Non-pigmented ciliary epithelial cell (primary cell): ENCODE data around the gene PKM.
"Not testable (repeated sequence)": the region's sequence is repeated elsewhere in the genome, so short reads cannot be mapped to it uniquely, and the experiment has no call there.

Source experiments
- DNase-seq: peaks from one replicate; pipeline ENCODE4 v3.0.0-alpha.2; 2010; ENCODE audit warnings: low read depth

PKM gene

DNA sequence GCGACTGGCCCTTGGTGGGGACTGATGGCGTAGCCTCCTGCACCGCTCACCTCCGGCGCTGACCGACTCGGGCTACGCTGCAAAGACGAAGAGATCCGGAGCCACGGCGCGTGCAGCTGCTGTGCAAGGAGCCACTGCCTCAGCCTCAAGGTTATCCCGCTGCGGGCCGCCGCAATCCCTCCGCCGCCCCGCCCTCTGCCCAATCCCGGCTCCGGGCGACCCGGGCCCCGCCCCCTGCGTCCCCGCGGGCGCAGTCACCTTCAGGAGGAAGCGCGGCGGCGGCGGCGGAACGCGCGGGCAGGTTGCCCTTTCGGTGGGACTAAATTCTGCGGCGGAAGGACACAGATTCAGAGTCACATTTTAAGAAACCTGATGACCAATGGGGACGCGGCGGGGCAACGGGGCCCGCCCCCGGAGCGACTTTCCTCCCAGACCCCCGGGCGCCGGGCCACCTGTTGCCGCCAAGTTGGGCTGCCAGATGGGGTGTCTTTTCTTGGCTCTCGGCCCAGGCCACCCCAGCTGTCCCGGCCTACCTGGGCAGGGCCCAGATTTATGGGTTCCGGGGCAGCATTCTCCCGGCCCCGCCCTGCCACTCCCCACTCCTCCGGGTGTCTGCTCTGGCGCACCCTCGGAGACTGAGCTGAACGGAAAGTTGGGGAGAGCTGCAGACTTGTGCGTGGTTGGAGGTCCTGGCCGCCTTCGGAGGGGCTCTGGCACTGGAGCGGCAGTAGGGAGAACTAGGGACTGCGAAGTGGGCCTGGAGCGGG is at the start of gene PKM:
Gene PKM (minus strand): TSS at position 125 of the 767 bp plus-strand sequence. CDS start 12,093 bp downstream, outside the sequence.
- DNase-seq = peak; percentile 87

DNA sequence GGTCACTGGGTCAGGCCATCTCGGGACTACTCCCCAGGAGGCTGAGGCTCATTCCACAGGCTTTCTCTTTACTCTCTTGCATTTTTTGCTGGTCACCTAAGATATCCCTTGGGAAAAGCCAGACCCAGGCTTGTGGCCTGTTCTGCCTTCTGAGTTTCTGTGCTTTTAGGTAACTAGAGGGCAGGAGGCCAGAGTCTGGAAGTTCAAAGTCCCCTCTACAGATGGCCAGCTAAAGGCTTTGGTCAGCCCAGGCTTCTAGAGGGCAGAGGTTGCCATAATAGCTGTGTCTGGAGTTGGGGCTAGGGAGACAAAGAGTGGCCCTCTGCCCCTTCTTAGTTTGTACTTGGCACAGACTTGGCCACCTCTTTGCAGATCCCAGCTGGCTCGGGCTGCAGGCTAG is 49.8 kb upstream of the PKM start:
- DNase-seq = no peak

DNA sequence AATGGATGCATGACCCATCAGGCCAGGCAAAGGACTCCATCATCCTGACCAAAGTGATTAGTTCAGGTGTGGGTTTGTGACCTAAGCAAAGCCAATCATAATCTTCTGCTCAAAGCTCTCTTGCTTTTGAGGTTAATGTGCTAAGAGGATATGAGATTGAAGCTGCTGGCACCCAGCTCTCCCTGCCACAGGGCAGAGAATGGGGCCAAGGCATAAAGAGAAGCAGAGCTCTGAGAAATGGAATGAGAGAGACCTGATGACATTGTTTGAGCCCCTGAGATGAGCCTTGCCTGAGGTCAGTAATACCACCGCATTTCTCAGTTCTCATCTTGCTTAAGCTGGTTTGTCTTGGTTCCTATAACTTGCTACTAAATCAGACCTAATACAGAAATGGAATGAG is 47.7 kb upstream of the PKM start:
- no peak for DNase-seq

DNA sequence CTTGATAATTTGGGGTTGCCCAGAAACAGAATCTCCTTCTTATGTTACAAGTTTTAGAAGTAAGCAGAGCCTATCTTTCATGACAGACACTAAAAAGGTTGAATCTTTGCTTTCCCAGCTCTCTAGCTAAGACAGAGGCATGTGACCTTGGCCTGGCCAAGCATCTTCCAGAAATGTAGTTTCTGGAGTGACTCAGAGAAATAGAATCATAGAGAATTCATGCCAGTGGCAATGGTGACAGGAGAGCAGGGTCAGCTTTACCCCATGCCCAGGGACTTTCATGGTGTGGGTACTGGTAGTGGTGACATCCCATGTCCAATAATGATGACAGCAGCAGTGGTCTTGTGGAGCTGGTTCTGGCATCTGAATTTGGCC is 45.3 kb upstream of the PKM start:
- no peak for DNase-seq

DNA sequence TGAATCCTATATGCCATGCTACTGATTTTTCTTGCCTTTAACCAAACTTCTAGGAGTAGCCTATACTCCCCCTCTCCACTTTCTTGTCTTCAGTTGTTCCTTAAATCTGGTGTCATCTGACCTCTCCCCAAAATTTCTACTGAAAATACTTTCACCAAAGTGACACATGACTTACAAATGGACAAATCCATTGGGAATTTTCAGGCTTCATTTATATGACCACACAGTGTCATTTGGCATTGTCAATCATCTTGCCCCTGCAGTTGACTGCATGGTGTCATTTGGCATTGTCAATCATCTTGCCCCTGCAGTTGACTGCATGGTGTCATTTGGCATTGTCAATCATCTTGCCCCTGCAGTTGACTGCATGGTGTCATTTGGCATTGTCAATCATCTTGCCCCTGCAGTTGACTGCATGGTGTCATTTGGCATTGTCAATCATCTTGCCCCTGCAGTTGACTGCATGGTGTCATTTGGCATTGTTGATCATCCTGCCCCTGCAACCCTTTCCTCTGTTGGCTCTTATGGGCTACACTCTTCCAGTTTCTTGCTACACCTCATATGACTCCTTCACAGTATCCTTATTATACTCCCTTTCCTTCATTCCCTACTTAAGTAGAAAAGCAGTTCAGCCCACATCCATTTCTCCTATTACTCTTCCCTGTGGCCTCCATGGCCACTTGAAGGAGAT is 44.8 kb upstream of the PKM start:
- DNase-seq = not testable (repeated sequence)

DNA sequence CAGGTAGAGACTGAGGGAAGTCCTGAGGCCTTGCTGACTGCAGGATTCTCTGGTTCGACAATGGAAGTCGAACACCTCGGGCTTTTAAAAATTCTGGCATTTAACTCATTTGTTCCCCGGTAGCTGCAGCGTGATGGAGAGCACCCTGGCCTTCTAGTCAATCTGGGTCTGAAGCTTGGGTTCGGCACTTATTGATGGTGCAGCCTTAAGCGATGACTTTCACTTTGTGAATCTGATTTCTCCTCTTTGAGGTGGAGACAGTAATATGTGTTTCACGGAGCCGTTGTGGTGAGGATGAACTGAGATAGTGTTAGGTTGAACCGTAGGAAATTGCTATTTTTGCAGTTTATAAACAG is 42.0 kb upstream of the PKM start:
- DNase-seq = no peak

DNA sequence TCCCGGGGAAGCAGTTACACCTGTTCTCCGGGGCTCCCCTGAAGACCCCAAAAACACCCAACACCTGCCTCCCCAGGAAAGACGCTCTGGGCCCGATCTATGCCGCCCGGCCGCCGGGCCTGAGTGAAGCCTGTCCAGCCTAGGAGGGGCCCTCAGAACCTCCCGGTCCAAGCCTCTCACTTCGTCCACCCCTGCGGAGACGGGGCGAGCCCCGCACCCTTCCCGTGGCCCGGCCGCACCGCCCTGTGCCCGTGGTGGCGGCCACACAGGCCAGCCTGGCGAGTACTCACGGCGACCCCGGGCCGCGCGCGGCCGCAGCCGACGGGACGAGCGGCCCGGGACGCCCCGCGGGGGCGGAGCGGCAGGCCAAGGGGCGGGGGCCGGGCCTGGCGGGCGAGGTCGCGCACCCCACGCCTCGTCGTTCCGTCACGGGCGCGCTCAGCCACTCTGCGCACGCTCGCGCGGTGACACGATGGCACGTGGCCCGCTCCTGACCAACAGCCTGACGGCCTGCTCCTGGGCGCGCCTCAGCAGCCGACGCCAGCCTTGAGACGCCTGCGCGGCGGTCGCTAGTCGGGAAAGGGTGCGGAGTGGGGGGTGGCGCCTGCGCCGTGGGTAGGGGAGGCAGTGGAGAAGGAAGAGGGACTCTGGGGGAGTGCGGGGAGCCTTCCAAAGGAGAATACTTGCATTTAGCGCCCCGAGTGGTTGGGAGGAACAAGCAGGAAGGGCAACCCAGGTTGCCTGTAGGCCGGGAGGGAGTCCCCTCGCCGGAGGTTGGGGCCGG is 41.4 kb upstream of the PKM start, which contains the start of gene PARP6:
Gene PARP6 (minus strand): TSS at position 342 of the 784 bp plus-strand sequence. CDS start 5,077 bp downstream, outside the sequence.
- peak; percentile 90 for DNase-seq

DNA sequence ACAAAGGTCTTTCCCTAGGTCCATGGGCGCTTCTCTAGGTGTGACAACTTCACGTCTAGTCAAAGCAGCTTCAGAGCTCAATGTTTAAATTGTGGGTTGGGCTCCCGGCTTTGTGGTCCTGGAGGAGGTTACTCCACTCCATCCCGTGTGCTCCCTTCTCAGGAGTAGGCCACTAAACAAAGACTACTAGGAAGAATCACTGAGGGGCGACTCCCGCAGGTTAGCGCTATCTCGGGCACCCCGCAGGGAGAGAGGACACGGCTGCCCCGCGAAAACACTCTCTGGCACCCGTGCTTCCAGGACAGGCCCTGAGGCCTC is 40.9 kb upstream of the PKM start:
- no peak for DNase-seq

DNA sequence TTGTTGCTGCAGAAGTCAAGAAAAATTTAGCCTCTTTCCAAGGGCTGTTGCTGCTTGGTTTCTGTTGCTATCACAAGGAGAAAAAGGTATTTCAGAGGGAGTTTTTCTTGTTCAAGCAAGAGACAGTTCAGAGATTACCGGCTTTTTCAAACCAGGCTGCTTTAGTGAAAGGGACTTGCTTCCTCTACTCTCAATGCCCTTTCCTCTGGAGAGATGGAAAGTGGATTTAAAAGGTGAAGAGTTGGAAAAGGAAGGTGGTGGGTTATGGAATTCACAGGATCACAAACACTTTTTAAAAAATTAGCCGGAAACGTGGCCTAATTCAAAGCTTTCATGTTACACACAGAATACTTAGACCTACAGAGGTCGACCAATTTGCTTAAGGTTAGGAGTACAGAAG is 40.2 kb upstream of the PKM start:
- DNase-seq = no peak

DNA sequence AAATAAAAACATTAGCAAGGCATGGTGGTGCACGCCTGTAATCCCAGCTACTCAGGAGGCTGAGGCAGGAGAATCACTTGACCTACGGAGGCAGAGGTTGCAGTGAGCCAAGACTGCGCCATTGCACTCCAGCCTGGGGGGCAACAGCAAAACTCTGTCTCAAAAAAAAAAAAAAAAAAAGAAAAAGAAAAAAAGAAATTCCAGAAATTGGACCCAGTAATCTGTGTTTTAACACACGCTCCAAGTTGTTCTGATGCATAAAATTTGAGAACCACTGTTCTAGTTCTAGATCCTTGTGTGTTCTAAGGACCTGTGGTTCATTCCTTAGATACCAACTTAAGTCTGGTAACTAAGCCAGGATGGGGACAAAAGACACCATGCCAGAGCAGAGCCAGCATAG is 38.7 kb upstream of the PKM start:
- DNase-seq = no peak

DNA sequence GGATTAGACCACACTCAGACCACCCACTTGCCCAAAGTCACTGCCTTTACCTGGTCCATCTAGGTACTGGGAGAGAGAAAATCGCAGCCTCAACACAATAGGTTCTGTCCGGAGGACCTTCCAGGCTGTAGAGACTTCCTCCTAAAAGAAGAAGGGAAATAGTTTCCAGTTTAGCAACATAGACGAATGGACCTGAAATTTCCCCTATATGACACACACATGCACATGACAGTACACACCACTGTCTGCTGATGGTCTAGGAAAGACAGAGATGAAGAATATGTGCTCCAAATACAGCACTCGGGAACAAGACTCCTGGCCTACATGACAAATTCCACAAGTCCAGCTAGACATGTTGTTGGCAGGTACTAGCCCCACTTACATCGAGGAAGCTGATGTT is 34.0 kb upstream of the PKM start:
- no peak for DNase-seq

DNA sequence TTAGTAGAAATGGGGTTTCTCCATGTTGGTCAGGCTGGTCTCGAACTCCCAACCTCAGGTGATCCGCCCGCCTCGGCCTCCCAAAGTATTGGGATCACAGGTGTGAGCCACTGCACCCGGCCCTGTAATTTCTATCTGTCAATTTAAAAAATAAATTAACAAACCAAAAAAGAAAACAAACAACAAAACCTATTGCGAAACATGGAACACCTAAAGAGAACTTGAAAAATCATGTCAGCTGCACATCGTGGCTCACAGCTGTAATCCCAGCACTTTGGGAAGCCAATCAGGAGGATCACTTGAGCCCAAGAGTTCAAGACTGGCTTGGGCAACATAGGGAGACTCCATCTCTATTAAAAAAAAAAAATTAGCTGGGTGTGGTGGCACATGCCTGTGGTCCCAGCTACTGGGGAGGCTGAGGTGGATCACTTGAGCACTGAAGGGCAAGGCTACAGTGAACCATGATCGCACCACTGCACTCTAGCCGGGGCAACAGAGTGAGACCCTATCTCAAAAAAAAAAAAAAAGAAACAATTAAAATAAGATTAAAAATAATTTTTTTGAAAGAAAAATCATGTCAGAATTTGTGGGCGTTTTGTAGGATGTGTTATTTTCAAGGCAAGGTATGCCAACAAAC is 21.8 kb upstream of the PKM start:
- no peak for DNase-seq

DNA sequence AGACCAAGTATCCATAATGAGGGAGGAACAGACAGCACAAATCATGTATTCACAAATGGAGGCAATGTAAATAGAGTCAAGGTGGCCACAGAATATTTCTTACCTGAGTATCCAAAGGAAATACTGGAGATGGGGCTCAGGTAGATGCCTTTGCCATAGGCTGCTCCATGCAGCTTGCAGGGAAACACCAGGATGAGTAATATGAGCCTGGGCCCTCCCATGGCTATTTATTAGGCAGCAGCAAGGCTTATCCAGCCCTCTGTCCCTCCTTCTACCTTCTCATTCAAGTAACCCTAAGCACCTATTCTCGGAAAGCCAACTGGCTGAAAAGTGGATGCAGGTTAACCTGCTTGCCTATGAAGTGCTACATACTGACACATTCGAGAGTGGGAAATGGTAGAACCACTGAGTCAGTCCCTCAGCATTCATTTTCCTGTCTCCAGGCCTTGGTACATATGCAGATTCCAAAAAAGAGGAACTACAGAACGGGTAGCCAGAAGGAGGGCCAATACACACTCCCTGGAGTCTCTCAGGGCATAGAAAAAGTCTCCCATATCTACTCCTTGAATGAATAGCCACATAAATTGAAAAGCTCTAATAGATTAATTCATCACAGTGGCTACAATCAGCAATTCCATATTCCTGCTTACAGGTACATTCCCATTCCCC is 18.3 kb upstream of the PKM start:
- no peak for DNase-seq

DNA sequence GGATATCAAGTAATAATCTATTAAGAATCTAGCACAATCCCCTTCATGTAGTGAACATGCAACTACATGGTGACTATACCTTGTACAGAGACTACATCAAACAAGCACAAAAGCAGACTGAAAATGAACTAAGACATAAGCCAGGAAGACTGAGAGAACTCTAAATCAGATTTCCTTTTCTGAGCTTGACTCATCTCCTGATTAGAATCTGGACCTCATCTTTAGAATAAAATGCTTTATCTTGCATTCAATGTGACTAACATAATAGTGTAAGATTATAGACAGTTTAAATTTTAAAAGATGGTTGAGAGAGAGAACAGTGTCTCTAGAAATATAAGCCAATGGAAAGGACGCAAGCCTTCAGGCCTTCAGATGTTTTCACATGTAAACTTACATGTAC is 17.5 kb upstream of the PKM start:
- DNase-seq = no peak

DNA sequence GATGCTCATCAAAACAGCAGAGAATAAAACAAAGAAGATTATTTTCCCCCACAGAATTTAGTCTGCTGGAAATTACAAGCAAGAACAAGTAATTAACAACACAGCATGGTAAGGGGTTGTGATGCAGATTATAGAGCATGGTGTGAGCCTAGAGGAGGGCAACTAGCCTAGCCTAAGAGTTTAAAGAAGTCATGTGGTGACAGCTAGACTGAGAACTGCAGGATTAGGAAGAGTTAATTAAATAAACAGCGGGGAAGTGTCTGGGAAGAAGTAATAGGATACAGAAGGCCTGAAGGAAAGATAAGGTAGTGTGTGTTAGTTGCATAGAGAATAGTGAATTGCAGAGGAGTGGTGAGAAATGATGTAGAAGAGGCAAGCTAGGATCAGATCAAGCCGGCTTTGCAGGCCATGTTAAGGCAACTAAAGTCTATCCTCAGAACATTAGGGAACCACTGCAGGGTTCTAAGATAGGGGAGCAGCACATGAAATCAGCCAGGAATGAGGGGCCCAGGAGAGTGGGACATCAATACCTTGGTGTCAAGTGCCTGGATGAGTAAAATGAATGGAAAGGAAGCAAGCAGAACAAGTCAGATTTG is 11.9 kb upstream of the PKM start:
- no peak for DNase-seq

DNA sequence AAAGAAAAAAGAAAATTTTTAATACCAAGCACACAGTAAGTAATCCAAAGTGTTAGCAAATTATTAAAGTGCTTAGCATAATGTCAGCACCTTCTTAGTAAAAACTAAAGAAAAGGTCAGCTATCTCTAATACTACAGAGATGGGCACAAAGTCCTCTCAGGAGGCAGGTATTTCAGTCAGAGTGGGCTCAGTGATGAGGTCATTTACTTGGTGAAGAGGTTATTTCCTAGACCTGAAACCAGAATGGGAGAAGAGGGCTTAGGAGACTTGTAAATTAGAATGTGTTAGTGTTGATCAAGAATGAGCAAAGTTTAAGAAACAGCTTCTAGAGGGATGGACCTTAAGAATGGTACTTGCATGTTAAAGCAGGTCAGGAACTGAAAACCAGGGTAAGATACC is 8.7 kb upstream of the PKM start:
- DNase-seq = no peak

DNA sequence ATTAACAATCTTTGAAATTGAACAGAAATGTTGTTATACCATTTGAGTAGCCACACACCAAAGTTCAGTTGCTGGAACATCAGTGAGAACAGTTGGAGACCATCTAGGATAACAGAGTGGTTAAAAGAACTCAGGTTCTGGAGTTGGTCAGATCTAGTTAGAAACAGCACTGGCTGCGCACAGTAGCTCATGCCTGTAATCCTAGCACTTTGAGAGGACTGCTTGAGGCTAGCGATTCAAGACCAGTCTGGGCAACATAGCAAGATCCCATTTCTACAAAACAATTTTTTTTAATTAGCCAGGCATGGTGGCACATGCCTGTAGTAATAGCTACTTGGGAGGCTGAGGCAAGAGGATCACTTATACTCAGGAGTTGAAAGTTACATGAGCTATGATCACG is 7.6 kb upstream of the PKM start:
- no peak for DNase-seq

DNA sequence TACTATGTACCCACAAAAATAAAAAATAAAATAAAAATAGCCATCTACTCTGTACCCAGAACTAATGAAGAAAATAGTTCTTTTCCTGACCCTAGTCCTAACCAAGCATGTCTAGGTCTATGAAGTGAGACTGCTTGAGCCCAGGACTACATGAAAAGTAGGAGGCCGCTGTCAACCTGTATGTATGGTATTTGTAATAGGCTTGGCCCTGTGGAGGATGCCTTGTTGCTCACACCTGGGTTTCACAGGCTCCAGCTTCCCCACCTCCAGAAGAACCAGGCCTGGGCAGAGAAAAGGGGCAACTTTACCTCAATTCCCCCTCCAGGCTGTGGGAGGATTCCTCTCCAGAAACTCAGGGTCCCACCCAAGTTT is 6.8 kb upstream of the PKM start:
- DNase-seq = no peak

DNA sequence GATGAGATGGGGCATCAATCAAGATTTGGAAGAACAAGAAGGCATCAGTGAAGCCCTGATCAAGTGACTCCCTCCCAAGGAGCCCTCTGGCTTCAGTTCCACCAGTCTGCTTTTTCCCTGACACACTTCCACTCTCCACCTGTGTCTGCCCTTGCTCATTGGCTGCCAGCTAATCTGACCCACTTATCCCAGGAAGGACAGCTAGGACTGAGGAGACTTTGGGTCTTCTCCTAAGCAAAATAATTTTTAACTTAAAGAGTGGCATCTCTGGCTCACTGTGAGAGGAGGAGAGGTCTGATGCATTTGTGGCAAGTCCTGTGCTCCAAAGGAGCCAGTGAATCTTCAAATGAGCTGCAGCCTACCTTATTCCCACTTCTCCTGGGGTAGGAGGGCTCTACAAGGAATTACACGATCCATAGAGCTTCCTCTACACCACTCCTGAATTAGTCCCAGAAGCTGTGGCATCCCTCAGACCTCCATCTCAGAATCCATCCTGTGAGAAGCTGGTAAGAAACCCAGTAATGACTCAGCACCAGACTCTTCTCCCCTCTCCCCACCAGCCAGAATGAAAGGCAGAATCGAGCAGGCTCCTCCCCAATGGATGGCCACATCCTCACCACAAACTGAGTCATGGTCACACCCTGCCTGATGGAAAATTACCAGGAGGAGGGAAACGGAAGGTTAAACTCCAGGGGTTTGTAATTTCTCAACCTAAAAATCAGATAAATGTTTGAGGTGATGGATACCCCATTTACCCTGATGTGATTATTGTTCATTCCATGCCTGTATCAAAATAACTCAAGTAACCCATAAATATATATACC is 6.3 kb upstream of the PKM start:
- DNase-seq = peak; percentile 96

DNA sequence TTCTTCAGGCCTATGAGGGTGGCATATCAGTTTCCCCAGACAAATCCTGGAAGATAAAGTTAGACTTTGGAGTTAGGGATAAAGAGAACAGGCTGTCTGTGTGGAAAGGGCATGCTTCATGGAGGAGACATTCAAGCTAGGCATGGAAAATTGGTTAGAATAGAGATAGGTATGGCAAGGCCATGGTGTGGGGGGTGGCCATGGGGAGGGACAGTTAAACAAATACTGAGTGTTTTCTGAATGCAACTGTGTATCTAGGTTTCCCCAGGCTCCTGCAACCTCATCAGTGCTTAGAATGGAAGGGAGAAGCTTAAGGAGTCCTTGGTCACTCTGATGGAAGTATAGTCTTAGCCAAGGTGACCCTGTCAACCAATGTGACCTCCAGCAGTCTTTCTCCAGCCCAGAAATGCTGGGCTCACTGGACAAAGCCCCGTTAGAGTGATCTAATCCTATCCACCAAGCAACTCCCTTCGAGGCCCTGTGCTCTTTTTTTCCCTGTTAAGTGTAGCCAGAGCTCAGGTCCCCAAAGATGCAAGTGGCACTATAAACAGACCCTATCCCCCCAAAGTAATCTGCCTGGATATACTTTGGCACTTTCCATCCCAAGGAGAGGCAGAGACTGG is 5.5 kb upstream of the PKM start:
- no peak for DNase-seq
